ENCODE measurements around the gene RTF2. TPM values are rescaled to one million over a fixed set of nuclear protein-coding genes. Genes with fewer than 3 reads are reported as not detected.

RTF2 gene
- total and polyA plus RNA-seq, 9 donors: 90.9 to 130 (median 110) TPM

- Histone ChIP-seq H3K36me3 (ENCODE audit: control insufficient read depth, insufficient read depth, low read length) (no peaks in the 10 kb centered on the region), H3K9me3 (replicated peaks; ENCODE audit: control insufficient read depth, low read depth, low read length) (no peaks in the 10 kb centered on the region), H3K27me3 (ENCODE audit: control insufficient read depth, insufficient read depth, low read length) (no peaks in the 10 kb centered on the region), H3K4me3 (ENCODE audit: low read length) (no peak overlapping the region), H3K27ac (ENCODE audit: low read length) (peak overlapping the region; percentile 47), H3K4me1 (ENCODE audit: control insufficient read depth, insufficient read depth, low read length) (peaks cover 32% of the 10 kb centered on the region)
- no peak for DNase-seq
- 50% methylated on average over 1 of the region's 3 CpGs for WGBS (ENCODE audit: insufficient coverage)
Measured at GRCh38 chr20:56433221-56433879, 35.1 kb upstream of the RTF2 start.

DNA sequence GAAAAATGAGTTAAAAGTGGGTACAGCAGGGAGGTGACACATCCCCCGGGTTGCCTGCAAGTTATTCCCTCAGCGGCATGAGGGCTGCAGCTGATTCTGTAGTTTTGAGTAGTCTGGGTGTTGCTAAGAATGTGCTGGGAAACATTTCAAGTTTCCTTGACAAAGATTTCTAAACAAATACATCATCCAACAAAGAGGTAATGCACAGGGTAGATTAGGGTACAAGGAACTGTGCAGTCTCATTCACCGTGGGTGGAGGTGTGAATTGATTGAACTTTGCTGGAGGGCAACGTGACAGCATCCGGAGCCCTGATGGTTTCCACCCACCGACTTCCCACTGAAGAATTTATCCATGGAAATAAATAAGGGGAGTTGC, 34.6 kb upstream of the RTF2 start:
- no peaks in the 10 kb centered on the region for H3K36me3 ChIP-seq (ENCODE audit: control insufficient read depth, insufficient read depth, low read length)
- peak overlapping the region; percentile 47 for H3K27ac ChIP-seq (ENCODE audit: low read length)
- no peaks in the 10 kb centered on the region for H3K27me3 ChIP-seq (ENCODE audit: control insufficient read depth, insufficient read depth, low read length)
- no peak overlapping the region for H3K4me3 ChIP-seq (ENCODE audit: low read length)
- H3K9me3 ChIP-seq (replicated peaks; ENCODE audit: control insufficient read depth, low read depth, low read length): no peaks in the 10 kb centered on the region
- DNase-seq: peak; percentile 72
- WGBS (ENCODE audit: insufficient coverage): 20% methylated on average over 1 of the region's 6 CpGs
- peaks cover 30% of the 10 kb centered on the region for H3K4me1 ChIP-seq (ENCODE audit: control insufficient read depth, insufficient read depth, low read length)

GRCh38 chr20:56437196-56437960, 31.0 kb upstream of the RTF2 start:
- no peaks in the 10 kb centered on the region for H3K9me3 ChIP-seq (replicated peaks; ENCODE audit: control insufficient read depth, low read depth, low read length)
- DNase-seq: no peak
- H3K27me3 ChIP-seq (ENCODE audit: control insufficient read depth, insufficient read depth, low read length): no peaks in the 10 kb centered on the region
- H3K4me3 ChIP-seq (ENCODE audit: low read length): no peak overlapping the region
- no peak overlapping the region for H3K27ac ChIP-seq (ENCODE audit: low read length)
- WGBS (ENCODE audit: insufficient coverage): 90% methylated on average over 11 of the region's 20 CpGs
- H3K4me1 ChIP-seq (ENCODE audit: control insufficient read depth, insufficient read depth, low read length): peaks cover 49% of the 10 kb centered on the region
- no peaks in the 10 kb centered on the region for H3K36me3 ChIP-seq (ENCODE audit: control insufficient read depth, insufficient read depth, low read length)

DNA sequence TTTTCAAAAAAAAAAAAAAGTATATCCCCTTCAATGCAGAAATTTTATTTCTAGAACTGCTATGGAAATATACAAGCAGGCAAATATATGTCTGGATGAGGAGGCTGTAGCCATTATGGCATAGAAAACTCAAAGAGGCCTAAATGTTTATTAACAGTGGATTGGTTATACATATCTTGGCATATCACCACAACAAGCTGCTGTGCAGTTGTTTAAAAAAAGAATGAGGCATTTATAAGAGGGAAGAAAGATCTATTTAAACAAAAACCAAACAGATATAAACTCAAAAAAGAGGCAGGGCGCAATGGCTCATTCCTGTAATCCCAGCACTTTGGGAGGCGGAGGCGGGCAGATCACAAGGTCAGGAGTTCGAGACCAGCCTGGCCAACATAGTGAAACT, 30.1 kb upstream of the RTF2 start:
- no peak overlapping the region for H3K4me3 ChIP-seq (ENCODE audit: low read length)
- WGBS (ENCODE audit: insufficient coverage): 96% methylated on average over 4 of the region's 4 CpGs
- H3K36me3 ChIP-seq (ENCODE audit: control insufficient read depth, insufficient read depth, low read length): no peaks in the 10 kb centered on the region
- no peaks in the 10 kb centered on the region for H3K27me3 ChIP-seq (ENCODE audit: control insufficient read depth, insufficient read depth, low read length)
- H3K4me1 ChIP-seq (ENCODE audit: control insufficient read depth, insufficient read depth, low read length): peaks cover 50% of the 10 kb centered on the region
- H3K9me3 ChIP-seq (replicated peaks; ENCODE audit: control insufficient read depth, low read depth, low read length): no peaks in the 10 kb centered on the region
- H3K27ac ChIP-seq (ENCODE audit: low read length): no peak overlapping the region
- DNase-seq: no peak

GRCh38 chr20:56439771-56440291, 28.6 kb upstream of the RTF2 start:
- Histone ChIP-seq H3K9me3 (replicated peaks; ENCODE audit: control insufficient read depth, low read depth, low read length) (no peaks in the 10 kb centered on the region), H3K27me3 (ENCODE audit: control insufficient read depth, insufficient read depth, low read length) (no peaks in the 10 kb centered on the region), H3K36me3 (ENCODE audit: control insufficient read depth, insufficient read depth, low read length) (no peaks in the 10 kb centered on the region), H3K4me3 (ENCODE audit: low read length) (no peak overlapping the region), H3K27ac (ENCODE audit: low read length) (peak overlapping the region; percentile 85), H3K4me1 (ENCODE audit: control insufficient read depth, insufficient read depth, low read length) (peaks cover 58% of the 10 kb centered on the region)
- 29% methylated on average over 4 of the region's 5 CpGs for WGBS (ENCODE audit: insufficient coverage)
- DNase-seq: peak; percentile 85

DNA sequence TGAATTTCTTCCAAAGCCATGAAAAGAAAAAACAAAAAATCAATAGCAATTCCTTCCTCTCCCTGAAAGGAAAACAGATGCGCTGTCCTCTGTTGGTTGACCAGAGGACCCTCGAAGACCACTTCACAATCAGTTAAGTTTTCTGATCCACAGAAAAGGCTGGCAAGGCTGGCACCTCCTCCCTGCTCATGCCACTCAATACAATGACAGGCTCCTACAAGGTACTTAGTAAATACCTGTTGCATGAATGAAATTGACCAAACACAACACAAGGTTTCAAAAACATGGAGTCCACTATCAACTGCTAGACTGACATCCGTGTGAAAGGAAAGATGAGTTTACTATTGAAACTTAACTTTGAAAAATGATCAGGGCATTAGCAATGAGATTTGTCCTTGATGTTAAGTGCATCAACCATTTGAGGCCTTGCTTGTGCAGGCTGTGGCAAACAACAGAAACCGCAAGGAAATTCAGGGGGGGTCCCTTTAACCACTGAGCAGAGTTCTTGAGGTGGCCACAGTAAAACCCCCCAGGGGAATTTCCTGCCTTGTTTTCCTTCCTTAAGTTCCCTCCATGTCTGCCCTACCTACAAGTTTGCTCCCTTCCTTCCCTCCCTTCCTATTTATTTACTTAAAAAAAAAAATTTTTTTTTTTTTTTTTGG, 27.9 kb upstream of the RTF2 start:
- Histone ChIP-seq H3K9me3 (replicated peaks; ENCODE audit: control insufficient read depth, low read depth, low read length) (no peaks in the 10 kb centered on the region), H3K36me3 (ENCODE audit: control insufficient read depth, insufficient read depth, low read length) (no peaks in the 10 kb centered on the region), H3K27me3 (ENCODE audit: control insufficient read depth, insufficient read depth, low read length) (no peaks in the 10 kb centered on the region), H3K4me1 (ENCODE audit: control insufficient read depth, insufficient read depth, low read length) (peaks cover 58% of the 10 kb centered on the region), H3K27ac (ENCODE audit: low read length) (peak overlapping the region; percentile 85), H3K4me3 (ENCODE audit: low read length) (no peak overlapping the region)
- WGBS (ENCODE audit: insufficient coverage): 66% methylated on average over 3 of the region's 4 CpGs
- DNase-seq: no peak

DNA sequence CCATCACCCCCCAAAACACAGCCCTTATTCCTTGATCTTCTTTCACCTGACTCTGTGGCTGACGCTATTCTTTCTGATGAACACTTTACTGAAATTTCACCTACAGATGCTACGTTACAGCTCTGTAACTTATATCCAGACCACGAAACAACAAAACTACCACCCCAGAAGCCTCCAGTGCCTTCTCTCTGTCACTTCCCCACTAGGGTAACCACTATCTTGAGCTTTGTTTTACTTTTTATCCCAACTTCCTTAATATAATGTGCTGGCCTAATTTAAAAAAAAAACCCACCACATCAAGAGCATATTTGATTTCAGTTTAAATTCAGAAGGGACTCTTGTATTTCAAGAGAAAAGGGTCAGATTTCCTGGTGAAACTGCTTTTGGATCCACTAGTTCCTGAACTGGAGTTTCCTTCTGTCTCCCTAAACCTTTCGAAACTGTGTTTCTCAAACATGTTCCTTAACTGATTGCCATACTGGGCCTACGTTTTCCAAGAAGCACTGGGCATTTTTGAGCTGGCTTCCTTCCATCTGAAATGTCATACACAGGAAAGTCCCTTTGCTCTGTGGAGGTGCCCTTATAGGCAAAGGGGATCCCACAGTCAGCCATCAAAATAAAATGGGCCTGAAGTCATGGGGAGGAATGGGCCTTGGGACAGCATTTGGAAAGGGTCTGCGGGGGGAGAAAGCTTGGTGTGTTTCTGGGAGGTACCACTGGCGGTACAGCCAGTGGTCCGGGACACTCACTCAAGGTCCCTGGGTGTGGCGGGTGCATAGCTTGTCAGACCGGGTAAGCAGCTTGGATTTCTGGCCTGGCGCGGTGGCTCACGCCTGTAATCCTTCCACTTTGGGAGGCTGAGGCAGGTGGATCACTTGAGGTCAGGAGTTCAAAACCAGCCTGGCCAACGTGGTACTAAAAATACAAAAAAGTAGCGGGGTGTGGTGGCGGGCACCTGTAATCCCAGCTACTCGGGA, 25.8 kb upstream of the RTF2 start:
- DNase-seq: no peak
- 80% methylated on average over 14 of the region's 17 CpGs for WGBS (ENCODE audit: insufficient coverage)
- H3K4me3 ChIP-seq (ENCODE audit: low read length): no peak overlapping the region
- no peaks in the 10 kb centered on the region for H3K9me3 ChIP-seq (replicated peaks; ENCODE audit: control insufficient read depth, low read depth, low read length)
- peaks cover 50% of the 10 kb centered on the region for H3K4me1 ChIP-seq (ENCODE audit: control insufficient read depth, insufficient read depth, low read length)
- no peaks in the 10 kb centered on the region for H3K27me3 ChIP-seq (ENCODE audit: control insufficient read depth, insufficient read depth, low read length)
- H3K36me3 ChIP-seq (ENCODE audit: control insufficient read depth, insufficient read depth, low read length): no peaks in the 10 kb centered on the region
- peak overlapping the region; percentile 21 for H3K27ac ChIP-seq (ENCODE audit: low read length)

DNA sequence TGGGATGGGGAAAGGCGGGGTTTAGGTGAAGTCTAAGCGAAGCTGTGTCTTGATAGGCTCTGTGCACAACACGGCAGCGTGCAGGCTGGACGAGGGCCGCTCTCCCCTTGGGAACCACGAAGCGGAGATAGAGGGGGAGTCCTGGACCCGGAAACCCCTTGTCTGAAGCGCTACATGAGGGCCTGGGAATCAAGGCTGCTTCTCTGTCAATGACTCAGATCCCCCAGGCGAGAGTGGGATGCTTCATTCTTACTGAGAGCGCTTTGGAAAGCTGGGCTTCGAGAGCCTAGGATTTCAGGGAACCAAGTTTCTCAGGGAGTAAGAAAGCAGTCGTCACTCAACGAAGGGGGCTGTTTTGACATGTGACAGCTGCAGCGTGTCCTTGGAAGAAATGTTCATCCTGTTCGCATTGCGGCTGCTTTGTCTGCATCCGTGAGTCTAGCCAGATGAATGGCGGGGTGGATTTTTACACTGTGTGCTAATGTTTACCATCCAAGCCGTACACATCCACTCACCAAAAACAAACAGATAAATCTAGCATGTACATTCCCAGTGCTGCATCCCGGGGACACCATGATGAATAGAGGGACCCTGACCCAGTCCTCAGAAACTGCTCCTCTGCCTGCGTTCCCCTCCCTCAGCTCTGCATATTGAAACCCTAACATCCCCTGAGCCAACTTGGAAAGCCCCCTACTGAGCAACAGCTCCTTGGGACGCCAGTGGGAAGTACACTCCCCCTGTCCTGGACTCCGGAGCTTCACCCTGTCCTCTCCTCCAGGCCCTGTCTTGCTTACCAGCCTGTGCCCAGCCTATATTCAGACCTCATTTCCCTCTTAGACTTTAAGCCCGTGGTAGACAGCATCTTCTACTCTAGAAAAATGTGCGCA, 24.5 kb upstream of the RTF2 start:
- no peaks in the 10 kb centered on the region for H3K27me3 ChIP-seq (ENCODE audit: control insufficient read depth, insufficient read depth, low read length)
- DNase-seq: peak; percentile 35
- WGBS (ENCODE audit: insufficient coverage): 56% methylated on average over 16 of the region's 27 CpGs
- no peak overlapping the region for H3K4me3 ChIP-seq (ENCODE audit: low read length)
- no peak overlapping the region for H3K27ac ChIP-seq (ENCODE audit: low read length)
- H3K4me1 ChIP-seq (ENCODE audit: control insufficient read depth, insufficient read depth, low read length): peaks cover 47% of the 10 kb centered on the region
- no peaks in the 10 kb centered on the region for H3K9me3 ChIP-seq (replicated peaks; ENCODE audit: control insufficient read depth, low read depth, low read length)
- no peaks in the 10 kb centered on the region for H3K36me3 ChIP-seq (ENCODE audit: control insufficient read depth, insufficient read depth, low read length)

DNA sequence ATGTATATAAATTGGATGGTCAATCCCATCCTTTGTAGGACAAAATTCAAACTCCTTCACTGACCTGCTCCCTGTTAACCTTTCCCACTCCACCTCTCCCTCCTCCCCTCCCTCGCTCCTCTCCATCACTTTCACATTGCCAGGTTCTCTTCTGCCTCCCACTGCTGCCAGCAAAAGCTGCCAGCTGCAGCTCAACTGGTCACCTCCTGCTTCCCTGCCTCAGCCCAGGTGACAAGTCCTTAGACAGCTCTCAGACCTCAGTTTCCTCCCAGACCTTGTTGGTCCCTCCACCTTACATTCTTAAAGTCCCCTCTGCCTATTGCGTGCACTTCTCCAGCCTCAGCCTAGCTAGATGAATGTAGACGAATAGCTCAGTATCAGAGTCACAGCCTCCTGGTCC, 23.3 kb upstream of the RTF2 start:
- WGBS (ENCODE audit: insufficient coverage): 80% methylated on average over 3 of the region's 3 CpGs
- DNase-seq: no peak
- H3K9me3 ChIP-seq (replicated peaks; ENCODE audit: control insufficient read depth, low read depth, low read length): no peaks in the 10 kb centered on the region
- H3K27me3 ChIP-seq (ENCODE audit: control insufficient read depth, insufficient read depth, low read length): no peaks in the 10 kb centered on the region
- H3K27ac ChIP-seq (ENCODE audit: low read length): no peak overlapping the region
- no peak overlapping the region for H3K4me3 ChIP-seq (ENCODE audit: low read length)
- peaks cover 35% of the 10 kb centered on the region for H3K4me1 ChIP-seq (ENCODE audit: control insufficient read depth, insufficient read depth, low read length)
- no peaks in the 10 kb centered on the region for H3K36me3 ChIP-seq (ENCODE audit: control insufficient read depth, insufficient read depth, low read length)

Measured in muscle of leg (tissue), 11 donors.